GDM1 (cell line): ENCODE data around the gene IGF2R.
"Not testable (repeated sequence)": the region's sequence is repeated elsewhere in the genome, so short reads cannot be mapped to it uniquely, and the experiment has no call there.

Experiments used
- DNase-seq: peaks from one replicate; lab custom pipeline; 2025; lab: John Stamatoyannopoulos, UW

The IGF2R gene

GRCh38 chr6:159997498-159998101, 28.7 kb downstream of the IGF2R start:
- DNase-seq: no peak

GRCh38 chr6:159998538-159998937, 29.7 kb downstream of the IGF2R start:
- DNase-seq: no peak

GRCh38 chr6:159999240-159999671, 30.4 kb downstream of the IGF2R start:
- no peak for DNase-seq

- no peak for DNase-seq
Observed at GRCh38 chr6:160000280-160000704, 31.4 kb downstream of the IGF2R start.

GRCh38 chr6:160000893-160001427, 32.1 kb downstream of the IGF2R start:
- not testable (repeated sequence) for DNase-seq

- DNase-seq: no peak
Observed at GRCh38 chr6:160002882-160003281, 34.0 kb downstream of the IGF2R start.

- DNase-seq: no peak
Observed at GRCh38 chr6:160004018-160004417, 35.1 kb downstream of the IGF2R start.

GRCh38 chr6:160004419-160005175, 35.7 kb downstream of the IGF2R start:
- DNase-seq: no peak

- DNase-seq: no peak
Observed at GRCh38 chr6:160005211-160005610, 36.3 kb downstream of the IGF2R start.

- DNase-seq: no peak
Observed at GRCh38 chr6:160005861-160006540, 37.1 kb downstream of the IGF2R start.

GRCh38 chr6:160007145-160007544, 38.3 kb downstream of the IGF2R start:
- no peak for DNase-seq

- no peak for DNase-seq
Observed at GRCh38 chr6:160007611-160008010, 38.7 kb downstream of the IGF2R start.

- no peak for DNase-seq
Observed at GRCh38 chr6:160010067-160010466, 41.2 kb downstream of the IGF2R start.

- no peak for DNase-seq
Observed at GRCh38 chr6:160013987-160014868, 45.3 kb downstream of the IGF2R start.

GRCh38 chr6:160014869-160015182, 45.9 kb downstream of the IGF2R start:
- DNase-seq: no peak

- DNase-seq: no peak
Observed at GRCh38 chr6:160015778-160016684, 47.1 kb downstream of the IGF2R start.

GRCh38 chr6:160022101-160022500, 53.2 kb downstream of the IGF2R start:
- no peak for DNase-seq

GRCh38 chr6:160022793-160023192, 53.9 kb downstream of the IGF2R start:
- no peak for DNase-seq

GRCh38 chr6:160024152-160024551, 55.3 kb downstream of the IGF2R start:
- DNase-seq: no peak

- no peak for DNase-seq
Observed at GRCh38 chr6:160027076-160027475, 58.2 kb downstream of the IGF2R start.

GRCh38 chr6:160027931-160028330, 59.0 kb downstream of the IGF2R start:
- DNase-seq: no peak
